ENCODE data around the gene HMGCS1. TPM values are rescaled to one million over a fixed set of nuclear protein-coding genes. Genes with fewer than 3 reads are reported as not detected.

Gene HMGCS1
- total and polyA plus RNA-seq, 9 of the 15 experiments (the other 6 are each of a cell fraction or from before 2014, with no cell fraction given) = 43.7 to 337 (median 111) TPM

DNA sequence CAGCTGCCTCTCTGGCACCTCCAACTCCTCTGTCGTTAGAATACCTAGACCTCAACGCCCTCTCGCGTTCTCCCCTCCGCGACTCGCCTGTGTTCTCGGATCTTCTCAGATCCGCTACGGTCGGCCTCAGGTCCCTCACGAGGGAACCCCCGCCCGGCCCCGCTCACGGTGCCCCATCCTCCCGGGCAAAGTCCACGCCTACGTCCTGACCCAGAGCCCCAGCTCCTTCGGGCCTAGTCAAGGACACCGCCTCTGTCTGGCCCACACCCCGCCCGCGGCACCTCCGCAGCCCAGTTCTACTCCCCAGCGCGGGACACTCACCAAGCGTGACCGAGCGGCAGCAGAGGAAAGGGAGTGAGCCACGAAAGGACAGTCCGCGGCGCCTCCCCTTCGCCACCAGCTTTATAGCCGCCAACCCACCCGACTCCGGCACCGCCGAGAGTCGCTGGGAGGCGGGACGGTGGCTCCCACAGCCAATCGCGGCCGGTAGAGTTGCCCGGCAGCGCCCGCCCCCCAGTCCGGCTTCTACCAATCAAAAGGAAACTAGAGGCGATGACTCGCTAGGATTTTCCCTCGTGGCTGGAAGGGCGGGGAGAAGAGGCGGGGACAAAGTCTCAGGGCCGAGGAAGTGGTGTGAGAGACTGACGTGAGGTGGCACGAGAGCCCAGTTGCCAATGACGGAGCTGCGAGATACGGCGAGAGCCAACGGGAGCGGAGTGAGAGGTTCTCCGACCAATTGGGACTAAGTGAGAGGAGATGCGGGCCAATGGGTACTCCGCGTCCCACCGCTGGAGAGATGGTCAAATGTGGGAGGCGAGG lies at the start of gene HMGCS1 (continued):
- TF ChIP-seq NR2C2 (CRISPR knock-in tag; IDR thresholded peaks at IDR 0.05) = no peak
- no peak for TF ChIP-seq NR2C2 (tag; IDR thresholded peaks at IDR 0.05)
- no peak for TF ChIP-seq SRSF7 (optimal IDR thresholded peaks at IDR 0.05; ENCODE audit: low read depth, low read length)
- TF ChIP-seq BMI1 (IDR thresholded peaks at IDR 0.05; ENCODE audit: low read length) = no peak; the same call in 1 of the 2 replicates
- peak; percentile 95 for TF ChIP-seq SP1 (CRISPR knock-in tag; IDR thresholded peaks at IDR 0.05)
- no peak; a peak in 1 of 4 replicates for TF ChIP-seq MLX (CRISPR knock-in tag; conservative IDR thresholded peaks at IDR 0.05)
- peak; percentile 76; the same call in 1 of the 2 replicates for TF ChIP-seq POLR2AphosphoS2 (IDR thresholded peaks at IDR 0.05; ENCODE audit: low read length)
- no peak for TF ChIP-seq ELK1 (CRISPR knock-in tag; IDR thresholded peaks at IDR 0.05)
- no peak for TF ChIP-seq HNRNPL (IDR thresholded peaks at IDR 0.05; ENCODE audit: low read depth, low read length)
- TF ChIP-seq, protein P1, sequence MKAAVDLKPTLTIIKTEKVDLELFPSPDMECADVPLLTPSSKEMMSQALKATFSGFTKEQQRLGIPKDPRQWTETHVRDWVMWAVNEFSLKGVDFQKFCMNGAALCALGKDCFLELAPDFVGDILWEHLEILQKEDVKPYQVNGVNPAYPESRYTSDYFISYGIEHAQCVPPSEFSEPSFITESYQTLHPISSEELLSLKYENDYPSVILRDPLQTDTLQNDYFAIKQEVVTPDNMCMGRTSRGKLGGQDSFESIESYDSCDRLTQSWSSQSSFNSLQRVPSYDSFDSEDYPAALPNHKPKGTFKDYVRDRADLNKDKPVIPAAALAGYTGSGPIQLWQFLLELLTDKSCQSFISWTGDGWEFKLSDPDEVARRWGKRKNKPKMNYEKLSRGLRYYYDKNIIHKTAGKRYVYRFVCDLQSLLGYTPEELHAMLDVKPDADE (conservative IDR thresholded peaks at IDR 0.05; ENCODE audit: control insufficient read depth, low read depth, low read length) = peak; percentile 62
- TF ChIP-seq, protein P2, sequence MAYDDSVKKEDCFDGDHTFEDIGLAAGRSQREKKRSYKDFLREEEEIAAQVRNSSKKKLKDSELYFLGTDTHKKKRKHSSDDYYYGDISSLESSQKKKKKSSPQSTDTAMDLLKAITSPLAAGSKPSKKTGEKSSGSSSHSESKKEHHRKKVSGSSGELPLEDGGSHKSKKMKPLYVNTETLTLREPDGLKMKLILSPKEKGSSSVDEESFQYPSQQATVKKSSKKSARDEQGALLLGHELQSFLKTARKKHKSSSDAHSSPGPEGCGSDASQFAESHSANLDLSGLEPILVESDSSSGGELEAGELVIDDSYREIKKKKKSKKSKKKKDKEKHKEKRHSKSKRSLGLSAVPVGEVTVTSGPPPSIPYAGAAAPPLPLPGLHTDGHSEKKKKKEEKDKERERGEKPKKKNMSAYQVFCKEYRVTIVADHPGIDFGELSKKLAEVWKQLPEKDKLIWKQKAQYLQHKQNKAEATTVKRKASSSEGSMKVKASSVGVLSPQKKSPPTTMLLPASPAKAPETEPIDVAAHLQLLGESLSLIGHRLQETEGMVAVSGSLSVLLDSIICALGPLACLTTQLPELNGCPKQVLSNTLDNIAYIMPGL (CRISPR knock-in tag; IDR thresholded peaks at IDR 0.05) = no peak; the same call in 1 of the 2 replicates
- peak; percentile 86 for TF ChIP-seq BRD9 (IDR thresholded peaks at IDR 0.05; ENCODE audit: low read depth, partially characterized antibody)
- TF ChIP-seq, protein P3, sequence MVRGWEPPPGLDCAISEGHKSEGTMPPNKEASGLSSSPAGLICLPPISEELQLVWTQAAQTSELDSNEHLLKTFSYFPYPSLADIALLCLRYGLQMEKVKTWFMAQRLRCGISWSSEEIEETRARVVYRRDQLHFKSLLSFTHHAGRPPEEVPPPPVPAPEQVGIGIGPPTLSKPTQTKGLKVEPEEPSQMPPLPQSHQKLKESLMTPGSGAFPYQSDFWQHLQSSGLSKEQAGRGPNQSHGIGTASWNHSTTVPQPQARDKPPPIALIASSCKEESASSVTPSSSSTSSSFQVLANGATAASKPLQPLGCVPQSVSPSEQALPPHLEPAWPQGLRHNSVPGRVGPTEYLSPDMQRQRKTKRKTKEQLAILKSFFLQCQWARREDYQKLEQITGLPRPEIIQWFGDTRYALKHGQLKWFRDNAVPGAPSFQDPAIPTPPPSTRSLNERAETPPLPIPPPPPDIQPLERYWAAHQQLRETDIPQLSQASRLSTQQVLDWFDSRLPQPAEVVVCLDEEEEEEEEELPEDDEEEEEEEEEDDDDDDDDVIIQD (CRISPR knock-in tag; IDR thresholded peaks at IDR 0.05) = 0 out of 2 replicates have a peak, but pooled peaks have one; percentile 62
- no peak for TF ChIP-seq CCAR2 (IDR thresholded peaks at IDR 0.05; ENCODE audit: low read depth, low read length)
- no peak for TF ChIP-seq SREBF2 (CRISPR knock-in tag; IDR thresholded peaks at IDR 0.05)
- TF ChIP-seq CREB3L1 (IDR thresholded peaks at IDR 0.05; ENCODE audit: borderline replicate concordance, low read depth) = peak; percentile 61; the same call in 1 of the 2 replicates
- TF ChIP-seq XRCC5 (IDR thresholded peaks at IDR 0.05; ENCODE audit: low read depth, low read length) = 0 out of 2 replicates have a peak, but pooled peaks have one; percentile 15
